Activated naive CD8-positive, alpha-beta T cell treated with anti-CD3 and anti-CD28 coated beads, Interleukin-2, amount 50 U/mL, for 24 hours (primary cell): ENCODE results near the gene PIK3IP1.
"Not testable (repeated sequence)": the region's sequence is repeated elsewhere in the genome, so short reads cannot be mapped to it uniquely, and the experiment has no call there.

Experiments used
- ATAC-seq: fragments of 150-1000 bp; cut with Tn5 transposase; one replicate; pipeline ENCODE4 v1.10.0; 2021
- DNase-seq: peaks from one replicate; pipeline ENCODE4 v3.0.0; 2021
- H3K27ac Mint-ChIP-seq: one replicate; pipeline ENCODE4 v1.8.0; 2021; ENCODE audit warnings: mild to moderate bottlenecking, mixed read lengths
- H3K27me3 Mint-ChIP-seq: one replicate; pipeline ENCODE4 v1.8.0; 2021; ENCODE audit warnings: mixed read lengths
- H3K36me3 Mint-ChIP-seq: one replicate; pipeline ENCODE4 v1.8.0; 2021; ENCODE audit warnings: low read depth, mixed read lengths
- H3K4me1 Mint-ChIP-seq: one replicate; pipeline ENCODE4 v1.8.0; 2021; ENCODE audit warnings: mixed read lengths
- H3K4me3 Mint-ChIP-seq: one replicate; pipeline ENCODE4 v1.8.0; 2021; ENCODE audit warnings: mild to moderate bottlenecking, moderate library complexity, mixed read lengths
- H3K9me3 Mint-ChIP-seq: one replicate; pipeline ENCODE4 v1.8.0; 2021; ENCODE audit warnings: mixed read lengths

The PIK3IP1 gene

DNA sequence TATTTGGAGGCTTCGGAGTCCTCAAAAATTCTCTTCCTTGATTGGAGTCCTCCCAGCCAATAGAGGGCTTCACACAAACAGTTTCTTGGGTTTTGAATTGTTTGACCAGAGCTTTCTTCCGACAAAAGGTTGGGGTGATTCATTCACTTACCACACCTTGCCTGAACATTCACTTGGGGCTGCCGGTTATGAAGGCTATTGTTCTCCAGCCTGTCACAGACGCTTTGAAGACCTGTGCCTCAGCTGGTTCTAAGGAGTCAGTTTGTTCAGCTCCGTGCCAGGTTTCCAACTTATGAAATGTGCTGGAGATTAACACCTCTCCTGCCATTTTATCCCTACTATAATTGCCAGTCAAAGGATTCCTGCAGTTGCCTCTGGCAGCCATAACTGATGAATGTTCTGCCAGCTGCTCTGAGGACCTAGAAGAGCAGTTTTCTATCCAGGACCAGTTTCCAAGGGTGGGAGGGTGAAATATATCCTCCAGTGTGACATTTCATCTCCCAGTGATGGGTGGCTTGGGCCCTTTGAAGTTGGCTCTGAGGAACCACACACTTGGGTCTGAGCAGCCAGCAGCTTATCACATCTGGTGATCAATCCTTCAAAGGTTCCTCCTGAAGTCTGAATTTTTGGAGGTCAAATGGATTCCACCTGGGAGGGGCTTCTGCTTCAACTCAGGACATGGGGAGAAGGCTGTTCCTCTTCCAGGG lies 48.8 kb downstream of the PIK3IP1 start:
- ATAC-seq (no peak), DNase-seq (no peak)
- no peaks in the 10 kb centered on the region for H3K9me3 Mint-ChIP-seq
- no peaks in the 10 kb centered on the region for H3K36me3 Mint-ChIP-seq
- H3K4me1 Mint-ChIP-seq: peaks cover 11% of the 10 kb centered on the region
- no peak overlapping the region for H3K27ac Mint-ChIP-seq
- H3K4me3 Mint-ChIP-seq: no peak overlapping the region
- no peaks in the 10 kb centered on the region for H3K27me3 Mint-ChIP-seq

DNA sequence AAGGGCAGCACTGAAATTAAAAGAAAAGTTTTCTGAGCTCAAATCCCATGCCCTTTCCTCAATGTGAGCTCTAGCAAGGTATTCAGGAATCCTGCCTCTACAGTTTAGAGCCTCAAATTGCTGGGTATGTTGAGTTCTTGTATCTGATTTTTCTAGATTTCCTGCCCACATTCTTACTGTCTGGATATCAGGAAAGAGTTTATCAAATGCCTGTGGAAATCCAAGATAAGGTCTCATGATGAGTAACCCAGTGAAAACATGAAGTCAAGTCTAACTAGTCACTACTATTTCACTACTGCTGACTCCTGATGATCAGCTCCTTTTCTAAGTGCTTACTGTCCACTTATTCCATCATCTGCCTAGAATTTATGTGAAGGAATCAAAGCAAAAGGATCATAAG lies 50.4 kb downstream of the PIK3IP1 start:
- H3K27ac Mint-ChIP-seq: no peak overlapping the region
- H3K4me1 Mint-ChIP-seq: peaks cover 6% of the 10 kb centered on the region
- no peak overlapping the region for H3K4me3 Mint-ChIP-seq
- no peaks in the 10 kb centered on the region for H3K36me3 Mint-ChIP-seq
- H3K9me3 Mint-ChIP-seq: no peaks in the 10 kb centered on the region
- H3K27me3 Mint-ChIP-seq: no peaks in the 10 kb centered on the region
- ATAC-seq (no peak), DNase-seq (no peak)

DNA sequence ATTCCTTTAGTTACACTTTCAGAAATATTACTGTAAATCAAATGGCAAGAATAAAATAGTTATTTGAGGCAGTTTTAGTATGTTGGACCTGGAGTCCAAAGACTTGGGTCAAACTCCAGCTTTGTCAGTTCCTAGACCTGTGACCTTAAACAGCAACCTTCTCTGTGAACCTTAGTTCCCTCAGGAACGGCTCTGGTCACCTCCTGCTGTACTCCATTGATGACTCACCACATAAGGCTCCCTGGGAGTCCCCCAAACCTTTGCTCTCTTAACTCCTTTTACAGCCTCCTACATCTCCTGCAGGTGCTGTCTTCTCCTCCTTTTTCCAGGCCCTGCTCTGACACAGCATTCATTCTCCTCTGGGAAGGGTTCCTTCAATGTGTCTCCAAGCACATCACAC lies 51.1 kb downstream of the PIK3IP1 start:
- Mint-ChIP-seq H3K4me1 (peaks cover 6% of the 10 kb centered on the region), H3K27ac (no peak overlapping the region), H3K36me3 (no peaks in the 10 kb centered on the region), H3K27me3 (no peaks in the 10 kb centered on the region), H3K9me3 (no peaks in the 10 kb centered on the region), H3K4me3 (no peak overlapping the region)
- ATAC-seq (no peak), DNase-seq (no peak)

DNA sequence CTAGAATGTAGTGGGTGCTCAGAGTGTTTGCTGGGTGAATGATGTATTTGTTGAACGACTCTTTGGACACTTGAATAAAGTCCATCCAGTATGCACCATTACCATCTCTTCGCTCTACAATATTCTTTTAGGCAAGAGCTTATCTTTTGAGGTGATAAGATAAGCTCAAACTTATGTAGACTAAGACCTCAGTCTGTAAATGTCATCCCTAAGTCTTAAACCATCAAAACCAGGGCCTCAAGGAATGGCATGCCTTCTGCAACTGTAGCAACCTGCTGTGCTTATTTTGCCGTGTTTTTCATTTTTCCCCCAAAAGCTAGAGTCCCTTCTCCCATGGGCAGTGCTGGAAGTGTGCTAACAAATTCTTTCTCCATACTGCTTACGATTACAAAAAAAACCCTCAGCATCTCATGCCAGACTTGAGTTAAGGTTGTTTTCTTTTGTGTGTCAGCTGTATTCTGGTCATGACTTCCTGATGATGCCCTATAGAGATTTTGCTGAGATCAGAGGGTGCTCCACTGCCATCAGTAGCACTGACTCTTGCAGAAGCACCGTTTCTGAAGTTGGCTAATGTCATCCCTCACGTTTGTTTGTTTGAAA lies 52.4 kb downstream of the PIK3IP1 start:
- H3K9me3 Mint-ChIP-seq: no peaks in the 10 kb centered on the region
- H3K27me3 Mint-ChIP-seq: no peaks in the 10 kb centered on the region
- peaks cover 6% of the 10 kb centered on the region for H3K4me1 Mint-ChIP-seq
- ATAC-seq (no peak), DNase-seq (no peak)
- peaks cover 3% of the 10 kb centered on the region for H3K36me3 Mint-ChIP-seq
- no peak overlapping the region for H3K4me3 Mint-ChIP-seq
- no peak overlapping the region for H3K27ac Mint-ChIP-seq

DNA sequence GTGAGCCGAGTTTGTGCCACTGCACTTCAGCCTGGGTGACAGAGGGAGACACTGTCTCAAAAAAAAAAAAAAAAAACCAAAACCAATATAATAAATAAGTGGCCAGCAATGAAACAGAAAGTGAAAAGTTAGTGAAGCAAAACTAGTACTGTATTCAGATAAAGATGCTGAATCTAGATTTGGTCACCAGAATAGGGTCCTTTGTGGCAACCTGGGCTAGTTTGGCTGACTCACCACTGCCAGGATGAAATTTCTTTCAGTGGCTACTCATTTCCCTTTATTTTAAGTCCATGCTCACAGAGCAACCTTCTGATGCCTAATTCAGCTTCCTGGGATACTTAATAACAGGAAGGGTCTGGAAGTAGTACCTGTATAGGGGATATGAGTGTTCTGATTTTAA lies 54.2 kb downstream of the PIK3IP1 start:
- Mint-ChIP-seq H3K4me1 (peaks cover 9% of the 10 kb centered on the region), H3K27ac (no peak overlapping the region), H3K9me3 (no peaks in the 10 kb centered on the region), H3K27me3 (no peaks in the 10 kb centered on the region), H3K36me3 (peaks cover 5% of the 10 kb centered on the region), H3K4me3 (no peak overlapping the region)
- DNase-seq (no peak), ATAC-seq (no peak)

DNA sequence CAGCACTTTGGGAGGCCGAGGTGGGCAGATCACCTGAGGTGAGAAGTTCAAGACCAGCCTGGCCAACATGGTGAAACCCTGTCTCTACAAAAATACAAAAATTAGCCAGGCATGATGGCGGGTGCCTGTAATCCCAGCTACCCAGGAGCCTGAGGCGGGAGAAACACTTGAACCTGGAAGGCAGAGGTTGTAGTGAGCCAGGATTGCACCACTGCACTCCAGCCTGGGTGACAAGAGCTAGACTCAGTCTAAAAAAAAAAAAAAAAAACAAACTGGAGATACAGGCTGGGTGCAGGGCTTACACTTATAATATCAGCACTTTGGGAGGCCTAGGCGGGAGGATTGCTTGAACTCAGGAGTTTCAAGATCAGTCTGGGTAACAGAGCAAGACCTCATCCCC lies 56.2 kb downstream of the PIK3IP1 start:
- not testable (repeated sequence) for H3K4me3 Mint-ChIP-seq, H3K27me3 Mint-ChIP-seq, ATAC-seq, H3K36me3 Mint-ChIP-seq, H3K27ac Mint-ChIP-seq, DNase-seq, H3K9me3 Mint-ChIP-seq
- peaks cover 11% of the 10 kb centered on the region for H3K4me1 Mint-ChIP-seq

DNA sequence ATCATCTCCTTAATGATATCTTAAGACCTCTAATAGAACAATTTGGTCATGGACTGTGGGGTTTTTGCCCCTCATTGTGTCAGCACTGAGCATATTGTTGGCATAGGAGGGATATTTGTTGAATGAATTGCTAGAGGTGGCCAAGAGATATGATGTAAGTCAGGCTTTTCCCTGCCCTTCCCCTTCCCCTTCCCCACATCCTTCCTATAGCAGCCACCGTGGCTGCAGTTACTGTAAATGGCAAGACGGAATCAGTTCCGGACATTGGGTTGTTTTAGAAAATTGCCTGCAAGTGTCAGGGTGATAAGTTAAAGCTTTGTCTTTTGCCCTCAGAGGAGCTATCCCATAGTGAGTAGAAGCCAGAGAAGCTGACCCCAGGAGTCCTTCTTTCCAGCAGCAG lies 57.2 kb downstream of the PIK3IP1 start:
- no peak overlapping the region for H3K4me3 Mint-ChIP-seq
- H3K27ac Mint-ChIP-seq: no peak overlapping the region
- no peak for DNase-seq
- peaks cover 21% of the 10 kb centered on the region for H3K4me1 Mint-ChIP-seq
- H3K36me3 Mint-ChIP-seq: peaks cover 5% of the 10 kb centered on the region
- no peaks in the 10 kb centered on the region for H3K9me3 Mint-ChIP-seq
- no peaks in the 10 kb centered on the region for H3K27me3 Mint-ChIP-seq
- ATAC-seq: no peak

DNA sequence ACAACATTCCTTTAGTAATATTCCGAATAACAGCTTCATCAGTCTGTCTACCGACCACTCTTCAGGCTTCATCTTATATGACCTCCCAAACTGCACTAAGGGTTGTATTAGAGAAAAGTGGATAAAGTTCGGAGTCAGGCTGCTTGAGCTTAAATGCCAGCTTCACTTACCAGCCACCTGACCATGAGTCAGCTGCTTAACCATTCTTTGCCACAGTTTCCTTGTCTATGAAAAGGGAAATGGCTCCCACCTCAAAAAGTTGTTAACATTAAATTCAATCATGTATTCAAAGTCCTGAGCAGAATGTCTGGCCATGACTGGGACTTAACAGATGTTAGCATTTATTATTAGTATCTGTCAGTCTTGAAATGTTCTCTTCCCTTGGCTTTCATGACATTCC lies 59.3 kb downstream of the PIK3IP1 start:
- H3K27ac Mint-ChIP-seq: no peak overlapping the region
- ATAC-seq (no peak), DNase-seq (no peak)
- H3K9me3 Mint-ChIP-seq: no peaks in the 10 kb centered on the region
- no peak overlapping the region for H3K4me3 Mint-ChIP-seq
- peaks cover 31% of the 10 kb centered on the region for H3K4me1 Mint-ChIP-seq
- H3K36me3 Mint-ChIP-seq: peaks cover 7% of the 10 kb centered on the region
- H3K27me3 Mint-ChIP-seq: no peaks in the 10 kb centered on the region
